GM18870 (cell line): ENCODE data around the gene ALDH16A1.

Experiments
- ATAC-seq: cut with Tn5 transposase; IDR thresholded peaks from one replicate; pipeline ENCODE4 v1.9.1; 2021; ENCODE audit warnings: moderate library complexity; ENCODE audit not compliant: unreplicated experiment

The ALDH16A1 gene

DNA sequence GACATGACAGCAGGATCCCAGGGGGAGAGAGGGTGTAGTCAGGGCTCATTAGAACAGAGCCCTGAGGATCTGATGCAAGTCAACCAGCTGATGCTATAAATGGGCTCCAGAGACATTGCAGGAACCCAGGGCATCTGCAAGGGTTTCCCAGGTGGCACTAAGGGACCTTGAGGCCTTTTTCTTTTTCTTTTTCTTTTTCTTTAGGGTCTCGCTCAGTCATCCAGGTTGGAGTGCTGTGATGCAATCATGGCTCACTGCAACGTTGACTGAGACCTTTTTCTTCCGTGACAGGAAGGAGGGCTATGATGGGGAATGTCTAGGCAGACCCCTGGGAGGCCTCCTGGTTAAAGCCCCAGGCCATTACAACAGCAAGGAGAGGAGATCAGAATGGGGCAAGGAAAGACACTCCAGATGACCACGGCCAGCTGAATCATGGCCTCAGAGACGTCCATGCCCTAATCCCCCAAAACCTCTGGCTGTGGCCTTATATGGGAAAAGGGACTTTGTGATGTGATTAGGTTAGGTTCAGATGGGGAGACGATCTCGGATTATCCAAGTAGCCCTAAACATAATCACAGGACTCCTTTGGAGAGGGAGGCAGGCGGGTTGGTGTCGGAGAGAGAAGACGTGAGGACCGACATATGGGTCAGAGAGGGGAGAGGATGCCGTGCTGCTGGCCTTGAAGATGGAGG lies 54.9 kb downstream of the ALDH16A1 start:
- ATAC-seq, result no peak

- no peak for ATAC-seq
Observed at GRCh38 chr19:49512970-49513745, 60.1 kb downstream of the ALDH16A1 start.

DNA sequence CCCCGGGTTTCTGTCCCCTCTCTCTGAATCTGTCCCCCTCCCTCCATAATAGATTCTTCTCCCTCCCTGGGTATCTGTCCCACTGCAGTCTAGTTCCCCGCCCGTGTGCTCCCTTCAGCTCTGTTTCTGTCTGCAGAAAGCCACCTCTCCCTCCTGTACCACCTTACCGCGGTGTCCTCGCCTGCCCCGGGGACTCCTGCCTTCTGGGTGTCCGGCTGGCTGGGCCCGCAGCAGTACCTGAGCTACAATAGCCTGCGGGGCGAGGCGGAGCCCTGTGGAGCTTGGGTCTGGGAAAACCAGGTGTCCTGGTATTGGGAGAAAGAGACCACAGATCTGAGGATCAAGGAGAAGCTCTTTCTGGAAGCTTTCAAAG lies 60.7 kb downstream of the ALDH16A1 start:
- no peak for ATAC-seq

- ATAC-seq, result no peak
Observed at GRCh38 chr19:49514151-49514550, 61.1 kb downstream of the ALDH16A1 start.

- ATAC-seq, result no peak
Observed at GRCh38 chr19:49515767-49516166, 62.7 kb downstream of the ALDH16A1 start.

GRCh38 chr19:49518033-49518432 lies 65.0 kb downstream of the ALDH16A1 start:
- no peak for ATAC-seq
